ENCODE measurements around the gene PCGF3.
A peak's percentile ranks its signal among the peaks of the same experiment; 100 is the strongest.

Gene PCGF3

DNA sequence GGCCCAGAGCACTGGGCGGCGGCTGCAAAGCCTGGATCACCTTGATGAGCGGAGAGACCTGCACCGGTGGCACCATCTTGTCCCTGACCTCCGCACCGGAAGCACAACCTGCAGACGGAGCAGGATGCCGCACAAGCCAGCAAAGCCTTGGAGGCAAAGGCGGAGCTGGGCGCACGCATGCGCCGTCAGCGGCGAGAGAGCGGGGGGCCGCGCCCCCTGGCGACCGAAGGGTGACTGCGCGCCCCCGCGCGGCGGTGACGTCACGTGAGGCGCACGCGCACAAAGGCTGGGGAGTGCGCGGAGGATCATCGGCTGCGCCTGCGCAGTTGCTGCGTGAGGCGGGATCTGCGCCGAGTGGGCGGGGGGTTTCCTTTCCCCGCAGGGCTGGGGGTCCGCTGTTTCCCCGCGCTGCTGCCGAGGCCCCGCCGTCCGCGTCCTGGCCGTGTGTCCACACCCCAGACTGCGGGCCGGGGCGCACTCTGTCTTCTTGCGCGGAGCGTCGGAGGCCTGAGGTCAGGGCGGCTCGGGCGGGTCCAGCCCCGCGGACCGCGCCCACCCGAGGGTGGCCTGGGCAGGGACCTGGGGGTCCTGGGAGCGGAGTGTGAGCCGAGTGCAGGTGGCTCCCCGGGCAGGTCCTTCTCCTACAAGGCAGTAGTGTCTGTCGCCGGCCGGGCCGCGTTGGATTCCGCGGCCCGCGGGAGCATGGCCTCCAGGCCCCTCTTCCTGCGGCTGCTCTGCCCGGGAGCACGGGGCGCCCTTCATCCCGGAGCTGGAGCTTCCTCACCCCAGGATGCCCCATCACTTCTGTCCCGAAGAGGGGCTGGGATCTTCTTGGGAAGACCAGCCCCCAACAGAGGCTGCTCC, 31.2 kb upstream of the PCGF3 start, which contains the start of the genes ATP5ME and MYL5:
Gene ATP5ME (minus strand): TSS at position 105 of the 864 bp plus-strand sequence. CDS start 29 bp downstream, at position 76.
Gene MYL5 (plus strand): TSS at position 371 of the 864 bp plus-strand sequence. CDS start 3,485 bp downstream, outside the sequence.
- Histone ChIP-seq H3K4me1 (no peaks in the 10 kb centered on the region), H3K36me3 (peaks cover 27% of the 10 kb centered on the region)

DNA sequence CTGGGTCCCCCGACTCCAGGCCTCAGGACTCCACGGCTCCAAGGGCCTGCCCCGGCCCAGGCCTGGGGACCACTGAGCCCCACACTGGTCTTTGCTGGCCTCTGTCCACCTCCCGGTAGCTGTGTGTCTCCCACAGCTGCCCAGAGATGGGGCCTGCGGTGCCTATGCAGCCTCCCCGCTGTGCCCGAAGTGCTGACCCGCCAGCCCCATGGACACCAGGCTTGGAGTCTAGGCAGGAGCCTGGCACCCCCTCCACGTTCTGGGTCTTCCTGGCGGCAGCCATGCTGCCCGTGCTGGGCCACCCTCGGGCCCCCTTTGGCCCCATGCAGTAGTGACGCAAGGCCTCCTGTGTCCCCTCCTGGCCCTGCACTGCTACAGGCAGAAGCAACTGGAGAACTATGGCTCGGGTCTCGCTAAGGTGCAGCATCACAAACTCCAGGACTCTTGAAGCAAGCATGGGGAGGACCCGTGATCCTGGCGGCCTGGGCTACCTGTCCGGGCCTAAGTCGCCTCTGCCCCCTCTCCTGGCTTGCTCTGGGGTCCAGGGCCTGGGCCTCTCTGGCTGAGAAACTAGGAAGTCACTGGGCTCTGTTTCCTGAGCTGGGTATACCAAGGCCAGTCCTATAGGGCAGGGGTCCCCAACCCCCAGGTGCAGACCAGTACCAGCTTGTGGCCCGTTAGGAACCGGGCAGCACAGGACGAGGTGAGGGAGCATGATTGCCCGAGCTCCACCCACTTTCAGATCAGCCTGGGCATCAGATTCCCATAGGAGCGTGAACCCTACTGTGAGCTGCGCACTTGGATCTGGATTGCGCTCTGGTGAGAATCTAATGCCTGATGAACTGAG, 30.4 kb upstream of the PCGF3 start:
- DNase-seq, result peak; percentile 8
- Histone ChIP-seq H3K27me3 (no peaks in the 10 kb centered on the region), H3K4me1 (peaks cover 3% of the 10 kb centered on the region; the same call in 1 of the 2 replicates), H3K4me3 (ENCODE audit: low read depth, low read length) (peak overlapping the region; percentile 91), H3K9me3 (no peaks in the 10 kb centered on the region), H3K36me3 (peaks cover 27% of the 10 kb centered on the region)
- TF ChIP-seq, protein P1, sequence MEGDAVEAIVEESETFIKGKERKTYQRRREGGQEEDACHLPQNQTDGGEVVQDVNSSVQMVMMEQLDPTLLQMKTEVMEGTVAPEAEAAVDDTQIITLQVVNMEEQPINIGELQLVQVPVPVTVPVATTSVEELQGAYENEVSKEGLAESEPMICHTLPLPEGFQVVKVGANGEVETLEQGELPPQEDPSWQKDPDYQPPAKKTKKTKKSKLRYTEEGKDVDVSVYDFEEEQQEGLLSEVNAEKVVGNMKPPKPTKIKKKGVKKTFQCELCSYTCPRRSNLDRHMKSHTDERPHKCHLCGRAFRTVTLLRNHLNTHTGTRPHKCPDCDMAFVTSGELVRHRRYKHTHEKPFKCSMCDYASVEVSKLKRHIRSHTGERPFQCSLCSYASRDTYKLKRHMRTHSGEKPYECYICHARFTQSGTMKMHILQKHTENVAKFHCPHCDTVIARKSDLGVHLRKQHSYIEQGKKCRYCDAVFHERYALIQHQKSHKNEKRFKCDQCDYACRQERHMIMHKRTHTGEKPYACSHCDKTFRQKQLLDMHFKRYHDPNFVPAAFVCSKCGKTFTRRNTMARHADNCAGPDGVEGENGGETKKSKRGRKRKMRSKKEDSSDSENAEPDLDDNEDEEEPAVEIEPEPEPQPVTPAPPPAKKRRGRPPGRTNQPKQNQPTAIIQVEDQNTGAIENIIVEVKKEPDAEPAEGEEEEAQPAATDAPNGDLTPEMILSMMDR (IDR thresholded peaks at IDR 0.05; ENCODE audit: low read depth, low read length), result no peak

More for the DNA sequence above, 31.2 kb upstream of the PCGF3 start, which contains the start of the genes ATP5ME and MYL5:
- no peaks in the 10 kb centered on the region for H3K9me3 ChIP-seq
- peak within 1 kb of the TSS; percentile 91 for H3K4me3 ChIP-seq (ENCODE audit: low read depth, low read length)
- TF ChIP-seq, protein P1 (IDR thresholded peaks at IDR 0.05; ENCODE audit: low read depth, low read length), result peak; percentile 89
- peak; percentile 96 for DNase-seq
- no peaks in the 10 kb centered on the region for H3K27me3 ChIP-seq

DNA sequence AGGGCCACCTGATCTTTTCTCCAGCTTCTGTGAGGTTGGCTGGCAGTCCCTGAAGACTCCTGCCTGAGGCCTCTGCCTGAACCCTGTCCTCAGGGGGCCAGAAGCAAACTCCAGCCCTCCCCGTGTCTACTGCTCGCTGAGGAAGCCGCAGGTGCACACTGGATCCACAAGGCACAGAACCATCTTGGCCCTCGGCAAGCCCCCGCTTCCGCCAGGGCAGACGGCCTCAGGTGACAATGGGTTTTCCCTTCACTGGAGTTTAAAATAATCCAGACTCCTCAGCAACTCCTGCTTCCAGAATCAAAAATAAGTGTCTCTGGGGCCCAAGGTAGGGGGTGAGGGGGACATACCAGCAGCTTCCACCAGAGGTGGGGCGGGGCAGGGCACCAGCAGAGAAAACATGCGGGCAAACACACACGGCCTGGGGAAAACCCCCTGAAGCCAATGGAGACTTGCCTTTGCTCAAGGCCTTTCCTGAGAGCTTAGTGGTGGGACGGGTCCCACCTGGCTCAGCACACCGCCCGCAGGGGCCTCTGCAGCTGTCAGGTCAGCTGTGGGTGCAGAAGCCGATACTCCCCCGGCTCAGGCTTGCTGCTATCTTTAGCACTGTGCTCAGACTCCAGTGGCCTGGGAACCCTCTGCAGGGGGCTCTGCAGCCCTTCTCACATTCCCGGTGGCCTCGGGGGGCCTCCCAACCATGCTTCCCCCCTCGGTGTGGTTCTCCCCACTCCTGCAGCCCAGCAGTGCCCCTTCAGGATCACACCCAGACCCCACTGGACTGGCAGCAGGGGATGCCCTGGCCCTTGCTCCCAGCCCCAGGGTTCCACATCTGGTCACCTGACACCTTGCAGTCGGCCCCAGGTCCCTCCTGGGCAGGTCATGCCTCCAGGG, 29.4 kb upstream of the PCGF3 start:
- Histone ChIP-seq H3K4me1 (peaks cover 9% of the 10 kb centered on the region), H3K4me3 (ENCODE audit: low read depth, low read length) (no peak overlapping the region), H3K9me3 (no peaks in the 10 kb centered on the region), H3K36me3 (peaks cover 20% of the 10 kb centered on the region), H3K27me3 (no peaks in the 10 kb centered on the region)
- DNase-seq, result no peak
- TF ChIP-seq, protein P1 (IDR thresholded peaks at IDR 0.05; ENCODE audit: low read depth, low read length), result no peak

DNA sequence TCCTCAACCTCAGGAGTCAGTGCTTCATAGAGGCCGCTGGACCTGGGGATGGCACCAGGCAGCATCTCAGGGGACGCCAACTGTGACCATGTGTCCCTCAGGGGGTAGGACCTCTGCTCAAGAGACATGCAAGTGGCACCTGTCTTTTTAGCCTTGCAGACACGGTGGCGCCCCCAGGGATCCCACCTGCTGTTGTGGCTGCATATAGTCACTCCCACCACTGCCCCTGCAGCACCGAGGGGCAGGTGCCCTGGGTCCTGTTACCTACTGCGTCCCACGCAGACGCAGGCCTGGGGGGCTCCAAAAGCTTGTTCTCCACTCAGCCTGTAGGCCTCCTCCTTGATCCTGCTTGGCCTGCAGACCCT, 28.8 kb upstream of the PCGF3 start:
- DNase-seq, result no peak
- peaks cover 9% of the 10 kb centered on the region for H3K4me1 ChIP-seq
- TF ChIP-seq, protein P1 (IDR thresholded peaks at IDR 0.05; ENCODE audit: low read depth, low read length), result no peak
- H3K36me3 ChIP-seq, result peaks cover 14% of the 10 kb centered on the region
- no peaks in the 10 kb centered on the region for H3K9me3 ChIP-seq
- no peaks in the 10 kb centered on the region for H3K27me3 ChIP-seq
- no peak overlapping the region for H3K4me3 ChIP-seq (ENCODE audit: low read depth, low read length)

DNA sequence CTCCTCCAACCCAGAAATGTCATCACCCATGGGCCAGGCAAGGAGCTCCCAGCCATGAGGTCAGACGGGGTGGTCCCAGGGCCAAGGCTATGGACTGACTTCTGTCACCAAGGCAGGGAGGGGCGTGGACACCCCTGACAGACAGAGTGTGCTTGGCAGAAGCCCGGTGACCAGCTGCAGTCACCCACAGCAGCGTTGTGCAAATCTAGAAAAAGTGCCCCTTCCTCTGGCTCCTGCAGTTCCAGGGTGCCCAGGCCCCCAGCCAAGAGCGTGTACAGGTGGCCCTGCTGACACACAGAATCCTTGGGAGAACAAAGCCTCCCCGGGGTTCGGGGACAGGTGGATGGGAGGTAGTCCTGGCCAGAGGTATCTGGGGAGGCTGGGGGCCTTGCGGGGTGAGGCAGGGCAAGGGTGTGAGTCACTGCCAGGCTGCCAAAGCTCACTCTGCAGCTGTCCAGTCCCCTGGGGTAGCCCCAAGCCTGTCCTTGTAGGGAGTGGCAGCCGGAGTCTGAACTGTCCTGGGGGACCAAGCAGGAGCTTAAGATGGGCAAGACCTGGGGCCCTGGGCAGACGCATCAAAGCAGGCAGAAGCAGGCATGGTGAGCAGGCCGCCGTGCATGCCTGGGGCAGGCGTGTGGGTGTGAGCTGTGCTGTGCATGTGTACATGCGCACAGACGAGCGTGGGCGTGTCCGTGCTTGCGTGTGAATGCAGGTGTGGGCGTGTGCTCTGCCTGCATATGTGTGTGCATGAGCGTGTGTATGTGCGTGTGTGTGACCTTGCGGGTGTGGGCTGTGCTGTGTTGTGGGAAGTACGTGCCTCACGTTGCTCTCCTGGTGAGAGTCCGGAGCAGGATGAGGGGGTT, 28.0 kb upstream of the PCGF3 start:
- Histone ChIP-seq H3K36me3 (peaks cover 6% of the 10 kb centered on the region), H3K4me1 (peaks cover 9% of the 10 kb centered on the region), H3K9me3 (no peaks in the 10 kb centered on the region), H3K27me3 (no peaks in the 10 kb centered on the region), H3K4me3 (ENCODE audit: low read depth, low read length) (no peak overlapping the region)
- no peak for DNase-seq
- TF ChIP-seq, protein P1 (IDR thresholded peaks at IDR 0.05; ENCODE audit: low read depth, low read length), result no peak

Measured in BE2C (cell line).